Activated CD8-positive, alpha-beta memory T cell treated with anti-CD3 and anti-CD28 coated beads for 4 hours (primary cell): ENCODE results near the gene RAB11FIP4.

ENCODE experiments used
- DNase-seq, 2 donors: peaks; one replicate each; pipeline ENCODE4 v3.0.0-alpha.2; 2020; ENCODE audit warnings: low read depth in 2 of 2

RAB11FIP4 gene

DNA sequence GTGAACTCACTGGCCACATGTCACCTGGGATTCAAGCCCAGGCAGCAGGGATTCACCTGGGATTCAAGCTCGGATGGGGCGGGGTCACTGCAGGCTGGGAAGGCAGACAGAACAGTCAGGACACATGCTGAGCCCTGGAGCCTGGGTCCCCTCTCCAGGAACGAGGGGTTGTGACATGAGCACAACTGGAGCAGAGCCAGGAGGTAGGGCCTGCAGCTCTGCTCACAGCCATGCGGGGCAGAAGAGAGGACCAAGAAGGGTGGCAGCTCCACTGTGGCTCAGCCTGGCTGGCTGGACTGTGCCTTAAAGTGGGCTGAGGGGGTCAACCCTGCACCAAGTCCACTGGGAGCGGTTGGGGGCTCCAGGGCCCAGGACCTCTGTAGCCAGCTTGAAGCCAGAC is 150.1 kb downstream of the RAB11FIP4 start:
- DNase-seq: no peak

DNA sequence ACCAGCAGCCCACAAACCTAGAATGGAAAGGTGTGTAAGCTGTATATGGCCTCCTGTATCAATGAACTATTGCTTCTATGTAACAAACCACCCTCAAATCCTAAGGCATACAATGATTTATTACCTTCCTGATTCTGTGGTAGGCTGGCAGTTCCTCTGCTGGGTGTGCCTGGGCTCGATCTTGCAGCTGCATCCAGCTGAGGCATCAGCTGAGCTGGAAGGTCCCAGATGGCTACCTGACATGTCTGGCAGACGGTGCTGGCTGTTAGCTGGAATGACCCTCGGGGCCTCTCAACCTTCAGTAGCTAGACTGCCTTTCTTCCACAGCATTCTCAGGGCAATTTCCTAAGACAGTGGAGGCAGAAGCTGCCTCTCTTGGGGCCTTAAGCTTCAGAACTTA is 152.7 kb downstream of the RAB11FIP4 start:
- DNase-seq: no peak

DNA sequence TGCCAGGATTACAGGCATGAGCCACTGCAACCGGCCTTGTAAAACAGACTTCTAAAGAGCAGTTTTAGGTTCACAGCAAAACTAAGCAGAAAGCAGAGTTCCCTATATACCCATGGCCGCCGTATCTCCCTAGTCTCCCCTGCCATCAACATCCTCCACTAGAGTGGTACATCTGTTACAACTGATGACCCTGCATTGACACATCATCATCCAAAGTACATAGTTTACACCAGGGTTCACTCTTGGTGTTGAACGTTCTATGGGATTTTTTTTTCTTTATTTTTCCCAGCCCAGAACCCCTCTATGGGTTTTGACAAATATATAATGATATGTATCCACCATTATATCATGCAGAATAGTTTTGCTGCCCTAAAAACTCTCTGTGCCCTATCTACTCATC is 155.2 kb downstream of the RAB11FIP4 start:
- DNase-seq: no peak

DNA sequence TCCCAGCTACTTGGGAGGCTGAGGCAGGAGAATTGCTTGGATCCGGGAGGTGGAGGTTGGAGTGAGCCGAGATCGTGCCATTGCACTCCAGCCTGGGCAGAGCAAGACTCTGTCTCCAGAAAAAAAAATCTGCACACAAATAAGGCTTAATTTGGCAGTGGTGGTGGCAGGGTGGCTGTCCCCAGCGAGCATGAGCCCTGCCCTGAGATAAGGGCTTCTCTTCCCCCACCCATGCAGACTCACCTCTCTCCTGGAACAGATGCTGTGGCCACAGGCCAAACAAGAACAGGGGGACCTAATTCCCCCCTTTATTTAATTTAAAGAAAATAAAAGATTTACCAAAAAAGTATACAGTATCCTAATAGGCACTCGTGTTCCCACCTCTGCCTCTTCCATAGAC is 157.2 kb downstream of the RAB11FIP4 start:
- no peak for DNase-seq

DNA sequence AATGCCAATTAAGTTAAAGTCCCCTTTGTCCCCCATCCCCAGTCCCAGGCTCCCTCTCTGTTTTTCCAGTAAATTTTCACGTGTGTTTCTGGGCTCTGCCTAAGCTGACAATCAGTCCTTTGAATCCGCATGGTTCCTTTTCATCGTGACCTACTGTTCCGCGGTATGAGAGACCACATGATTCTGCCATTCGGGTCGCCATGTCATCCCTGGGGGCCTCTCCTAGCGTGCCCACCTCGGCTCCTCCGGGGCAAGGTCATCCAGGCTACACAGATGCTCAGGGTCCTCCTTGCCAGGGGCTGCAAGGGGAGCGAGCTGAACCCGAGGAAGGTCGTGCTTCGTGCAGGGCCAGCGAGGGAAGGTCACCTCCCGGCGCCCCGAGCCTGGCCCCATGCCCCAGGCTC is 157.6 kb downstream of the RAB11FIP4 start:
- DNase-seq: no peak

DNA sequence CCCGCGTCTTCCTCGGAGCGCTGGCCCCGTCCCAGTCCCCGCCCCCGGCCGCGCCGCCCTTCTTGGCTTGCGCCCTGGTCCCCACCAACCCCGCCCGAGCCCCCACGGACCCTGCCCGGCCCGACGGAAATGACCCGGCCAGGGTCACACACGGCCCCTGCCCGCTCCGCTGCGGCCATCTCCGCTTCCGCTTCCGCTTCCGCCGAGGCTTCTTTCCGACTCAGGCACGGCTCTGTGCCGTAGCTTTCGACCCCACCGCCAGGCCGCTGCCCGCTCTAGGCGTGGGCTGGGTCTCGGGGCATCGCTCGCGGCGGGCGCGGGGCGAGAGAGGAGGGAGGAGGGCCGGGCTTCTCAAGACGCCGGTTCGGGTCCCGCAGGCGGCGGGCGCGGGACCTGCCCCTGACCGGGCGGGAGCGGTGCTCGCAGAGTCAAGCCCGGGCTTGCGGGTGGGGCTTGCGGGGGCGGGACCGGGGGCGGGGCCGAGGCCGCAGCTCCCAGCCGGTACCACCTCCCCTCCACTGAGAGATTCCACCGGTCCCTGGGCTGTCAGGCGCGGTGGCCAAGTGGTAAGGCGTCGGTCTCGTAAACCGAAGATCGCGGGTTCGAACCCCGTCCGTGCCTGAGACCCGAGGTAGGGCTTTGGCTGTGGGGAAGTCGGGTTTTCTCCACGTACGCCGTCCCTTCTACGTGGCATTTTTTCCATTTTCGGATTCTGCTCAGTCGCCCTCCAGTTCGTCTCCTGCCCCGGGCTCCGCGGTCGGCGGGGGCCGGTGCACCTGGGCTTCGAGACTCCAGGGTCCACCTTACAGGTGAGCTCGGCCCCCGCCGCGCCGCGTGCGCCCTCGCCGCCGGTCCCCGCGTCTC is 158.3 kb downstream of the RAB11FIP4 start:
- DNase-seq: peak; percentile 83 to 90

DNA sequence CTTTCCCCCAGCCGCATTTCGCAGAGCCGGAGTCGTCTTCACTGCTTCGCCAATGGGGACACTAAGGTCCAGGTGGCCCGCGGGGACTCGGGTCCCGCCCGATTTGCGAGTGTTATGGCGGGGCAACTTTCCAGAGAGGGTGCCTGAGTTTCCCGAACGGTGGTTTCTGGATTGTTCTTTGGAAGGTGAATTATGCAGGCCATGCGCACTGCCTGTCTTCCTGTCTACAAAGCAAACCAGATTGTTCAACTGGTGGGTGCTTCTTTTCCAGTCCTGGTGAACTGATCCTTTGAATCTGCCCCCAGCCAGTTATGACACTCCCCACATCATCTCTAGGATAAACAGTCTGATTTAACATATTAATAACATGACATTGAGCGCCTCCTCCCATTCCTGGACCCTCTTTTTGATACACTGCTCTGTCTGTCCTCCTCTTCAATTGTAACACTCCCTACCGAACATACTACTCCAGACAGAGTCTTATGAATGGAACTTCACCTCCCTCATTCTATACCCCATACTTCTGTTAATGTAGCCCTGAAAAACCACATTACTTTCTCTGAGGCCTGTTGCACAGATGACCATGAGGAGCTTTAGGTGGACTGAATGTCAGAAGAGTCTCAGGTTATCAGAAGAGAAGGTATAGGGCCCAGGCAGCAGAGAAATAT is 159.0 kb downstream of the RAB11FIP4 start:
- no peak for DNase-seq

DNA sequence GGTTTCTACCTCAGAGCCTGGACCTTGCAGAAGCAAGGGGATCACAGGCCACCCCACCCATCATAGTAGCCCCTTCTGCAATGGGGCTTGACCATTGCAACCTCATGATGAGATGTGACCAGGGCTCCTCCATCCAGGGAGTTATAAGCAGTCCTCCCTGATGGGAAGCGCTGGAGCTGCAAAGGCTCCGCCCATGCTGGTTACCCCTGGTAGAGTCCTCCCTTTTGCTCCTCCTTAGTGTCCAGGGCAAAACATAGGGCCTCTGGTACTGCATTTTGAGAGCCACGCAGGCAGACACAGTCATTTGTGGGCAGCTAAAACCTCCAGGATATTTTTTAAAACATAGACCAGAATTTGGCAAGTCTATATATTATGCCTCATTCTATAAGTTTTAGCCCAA is 161.1 kb downstream of the RAB11FIP4 start:
- no peak for DNase-seq

DNA sequence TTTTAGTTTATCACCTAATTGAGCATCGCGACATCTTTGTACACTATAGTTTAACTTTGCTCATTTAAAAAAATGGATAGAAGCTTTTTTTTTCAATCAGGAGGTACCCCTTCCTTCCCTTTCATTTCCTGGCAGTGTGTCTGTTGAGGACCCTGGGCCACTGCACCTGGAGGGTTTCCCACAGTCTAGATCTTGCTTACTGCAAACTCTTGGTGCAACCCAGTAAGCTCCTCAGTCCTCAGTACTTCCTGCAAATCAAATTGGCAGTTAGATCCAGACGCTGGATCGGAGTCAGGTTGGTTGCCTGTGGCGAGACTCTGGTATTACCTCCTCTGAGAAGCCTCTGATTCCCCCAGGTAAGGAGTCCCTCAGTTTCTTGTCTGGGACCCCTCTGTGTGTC is 162.0 kb downstream of the RAB11FIP4 start:
- no peak for DNase-seq

DNA sequence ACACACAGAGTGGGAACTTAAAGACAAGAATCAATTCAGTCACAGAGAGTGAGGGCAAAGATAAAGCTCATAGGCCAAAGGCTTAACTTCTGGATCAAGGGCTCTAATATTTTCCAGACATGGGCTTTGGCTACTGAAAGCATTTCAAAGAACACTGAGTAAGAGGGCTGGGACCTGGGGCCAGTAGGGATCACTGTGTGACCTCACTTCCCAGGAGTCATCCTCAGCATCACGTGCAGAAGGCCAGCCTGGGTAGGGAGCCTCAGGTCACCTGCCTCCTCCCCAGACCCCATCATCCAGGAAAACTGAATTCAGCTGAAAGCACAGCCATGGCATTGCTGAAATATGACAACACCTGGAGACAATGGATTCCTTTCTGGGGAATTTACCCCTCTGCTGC is 163.5 kb downstream of the RAB11FIP4 start:
- no peak for DNase-seq

DNA sequence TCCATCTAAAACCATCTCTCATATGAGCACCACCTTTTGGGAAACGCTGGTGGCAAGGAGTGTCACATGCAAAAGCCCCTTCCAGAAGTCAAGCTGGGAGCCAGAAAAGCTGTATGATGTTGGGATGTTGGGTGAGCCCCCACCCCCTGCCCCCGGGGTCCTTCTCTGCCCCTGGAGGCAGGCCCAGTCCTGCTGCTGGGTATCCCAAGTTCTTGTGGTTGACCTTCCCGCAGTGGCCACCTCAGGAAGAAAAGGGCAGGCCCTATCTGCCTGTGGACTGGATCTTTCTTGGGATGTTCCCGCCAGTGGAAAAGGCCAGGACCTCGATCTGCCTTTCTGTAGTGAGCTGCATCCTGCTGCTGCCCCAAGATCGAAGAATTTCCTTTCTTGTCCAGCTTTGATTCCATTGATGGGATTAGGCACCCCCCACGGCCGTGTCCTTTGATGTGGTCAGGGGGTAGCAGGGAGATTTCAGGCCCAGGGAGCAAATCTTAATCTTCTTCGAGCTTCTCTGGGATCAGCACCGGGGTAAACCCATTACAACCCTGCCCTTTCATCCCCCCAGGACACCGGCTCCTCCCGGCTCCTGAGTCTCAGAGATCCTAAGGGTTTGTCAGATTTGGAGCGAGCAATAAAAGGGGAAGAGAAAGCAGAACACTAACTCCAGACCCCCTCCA is 165.6 kb downstream of the RAB11FIP4 start:
- DNase-seq: no peak

DNA sequence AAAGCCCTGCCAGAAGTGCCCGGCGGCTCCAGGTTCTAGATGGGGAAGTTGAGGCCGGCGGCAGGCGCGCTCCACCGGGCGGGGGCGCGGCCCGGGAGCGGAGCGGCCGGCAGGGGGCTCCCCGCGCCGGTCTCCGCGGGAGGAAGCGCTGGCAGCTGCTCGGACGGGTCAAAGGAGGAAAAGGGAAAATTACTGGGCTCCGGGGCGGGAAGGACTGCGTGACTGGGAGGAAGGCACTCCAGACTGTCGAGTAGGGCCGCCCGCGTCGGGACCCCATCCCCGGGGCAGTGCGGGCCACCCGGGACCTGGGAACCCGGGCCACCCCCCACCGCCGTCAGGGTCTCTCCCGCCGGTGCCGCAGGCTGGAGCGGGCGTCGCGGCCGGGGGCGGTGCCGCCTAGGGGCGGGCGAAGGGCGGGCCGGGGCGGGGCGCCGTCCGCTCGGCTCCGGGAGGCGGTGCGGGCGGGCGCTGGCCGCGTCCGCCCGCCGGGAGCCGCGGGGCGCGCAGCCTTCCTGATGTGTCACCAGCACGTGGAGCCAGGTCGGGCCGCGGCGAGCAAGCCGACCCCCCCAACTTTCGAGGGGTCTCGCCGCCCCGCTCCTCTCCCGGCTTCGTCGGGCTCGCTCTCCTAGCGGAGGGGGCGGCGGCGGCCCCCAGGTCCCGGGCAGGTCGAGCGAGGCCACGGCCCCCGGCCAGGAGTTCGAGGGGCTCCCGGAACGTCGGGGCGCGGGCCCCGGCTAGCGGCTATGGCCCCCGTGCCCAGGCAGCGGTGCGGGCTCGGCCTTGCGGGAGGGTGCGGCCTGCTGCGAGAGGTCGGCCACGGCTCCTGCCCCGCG is 167.5 kb downstream of the RAB11FIP4 start:
- peak; percentile 35 to 40 for DNase-seq

DNA sequence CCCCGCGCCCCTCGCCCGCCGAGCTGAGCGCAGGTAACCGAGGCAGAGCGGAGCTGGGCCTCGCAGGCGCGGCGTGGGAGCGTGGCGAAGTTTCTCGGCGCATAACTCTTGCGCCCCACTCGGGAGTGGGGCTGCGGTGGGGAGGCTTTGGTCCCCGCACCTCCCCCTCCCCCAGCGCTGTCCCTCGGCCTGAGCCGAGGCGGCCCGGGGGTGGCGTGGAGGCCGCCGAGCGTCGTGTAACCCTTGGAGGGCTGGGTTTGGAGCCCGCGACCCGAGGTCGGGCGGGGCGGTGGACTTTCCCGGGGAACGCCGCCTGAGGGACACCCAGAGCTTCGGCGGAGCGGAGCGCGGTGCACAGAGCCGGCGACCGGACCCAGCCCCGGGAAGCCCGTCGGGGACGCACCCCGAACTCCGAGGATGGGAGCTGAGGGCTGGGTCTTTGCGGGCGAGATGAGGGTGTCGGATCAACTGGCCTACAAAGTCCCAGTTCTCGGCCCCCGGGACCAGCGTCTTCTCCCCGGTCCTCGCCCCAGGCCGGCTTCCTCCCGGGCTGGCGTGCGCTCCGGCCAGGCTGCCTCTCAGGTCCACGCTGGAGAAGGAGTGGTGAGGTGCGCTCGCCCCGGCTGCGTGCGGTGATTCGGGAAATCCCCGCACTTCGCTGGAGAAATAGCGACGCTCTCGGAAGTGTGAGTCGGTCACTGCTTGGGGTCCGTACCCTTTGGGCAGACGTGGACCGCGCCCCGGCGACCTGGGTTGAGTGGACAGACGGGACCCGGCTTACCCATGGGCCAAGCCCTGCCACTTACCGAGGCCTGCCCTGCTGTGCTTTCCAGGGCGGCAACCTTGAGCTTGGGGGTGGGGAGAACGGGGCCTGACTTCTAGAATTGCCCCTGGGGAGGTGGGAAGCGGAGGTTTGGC is 168.4 kb downstream of the RAB11FIP4 start:
- DNase-seq: no peak

DNA sequence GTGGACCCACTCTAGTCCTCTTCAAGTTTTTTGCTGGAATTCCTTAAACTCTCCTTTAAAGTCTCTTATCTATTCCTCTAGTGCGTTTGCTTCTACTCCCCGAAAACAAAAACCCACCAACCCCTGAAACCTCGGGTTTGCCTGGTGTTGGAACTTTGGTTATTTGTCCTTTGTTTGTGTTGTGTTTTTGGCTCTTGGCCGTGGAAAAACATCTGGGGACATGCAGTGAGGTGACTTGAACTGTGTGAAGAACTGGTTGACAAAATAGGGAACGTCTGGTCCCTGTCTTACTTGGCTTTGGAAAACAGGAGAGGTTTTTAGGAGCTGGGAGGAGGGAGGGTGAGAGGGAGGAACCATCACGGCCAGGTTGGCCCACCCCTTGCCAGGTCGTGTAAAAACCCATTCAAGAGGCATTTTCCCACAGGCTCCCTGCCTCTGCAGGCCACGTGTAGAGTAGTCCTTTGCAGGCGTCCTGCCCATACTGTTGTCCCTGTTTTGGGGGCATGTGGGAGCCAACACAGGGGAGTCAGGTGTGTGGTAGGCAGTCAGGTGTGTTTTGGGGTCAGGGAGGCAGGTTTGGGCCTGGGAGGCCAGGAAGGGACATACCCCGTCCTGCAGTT is 169.3 kb downstream of the RAB11FIP4 start:
- no peak for DNase-seq

DNA sequence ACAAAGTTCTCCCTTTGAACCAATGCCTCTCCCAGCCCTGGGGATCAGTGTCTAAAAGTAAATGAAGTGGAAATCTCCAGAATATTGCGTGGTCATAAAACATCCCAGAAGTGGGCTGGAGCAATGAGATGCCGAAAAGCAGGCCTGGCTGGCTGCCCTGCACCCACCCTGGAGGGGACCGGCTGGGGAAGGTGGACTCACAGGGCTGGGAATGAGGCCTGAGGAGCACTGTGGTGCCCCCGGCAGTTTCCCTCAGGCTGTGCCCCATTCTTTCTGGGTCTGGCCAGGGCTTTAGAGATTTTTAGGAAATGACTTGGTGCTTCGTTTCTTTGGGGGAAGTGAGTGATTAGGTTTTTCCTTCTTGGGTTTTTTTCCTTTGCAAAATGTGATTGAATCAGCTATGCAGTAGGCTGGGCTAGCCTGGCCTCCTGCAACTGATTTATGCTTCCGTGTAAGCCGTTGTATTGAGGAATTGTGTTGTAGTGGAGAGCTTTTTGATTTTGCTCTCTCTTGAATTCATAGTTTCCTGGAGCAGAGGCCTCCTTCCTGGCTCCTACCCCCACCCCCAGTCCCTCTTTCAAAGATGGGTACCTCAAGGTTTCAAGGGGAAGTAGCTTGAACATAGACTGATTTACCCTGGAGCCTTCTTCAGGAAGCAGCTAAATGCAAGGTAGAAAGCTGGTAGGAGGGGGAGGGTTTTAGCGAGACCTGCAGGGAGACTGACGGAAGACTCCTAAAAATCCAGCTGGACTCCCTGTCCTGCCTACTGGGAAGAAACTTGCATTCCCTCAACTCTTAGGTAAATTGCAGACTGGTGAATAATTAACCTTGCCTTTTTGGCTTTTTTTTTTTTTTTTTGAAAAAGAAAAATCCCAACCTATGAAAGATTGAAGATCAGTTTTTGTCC is 170.2 kb downstream of the RAB11FIP4 start:
- no peak for DNase-seq

DNA sequence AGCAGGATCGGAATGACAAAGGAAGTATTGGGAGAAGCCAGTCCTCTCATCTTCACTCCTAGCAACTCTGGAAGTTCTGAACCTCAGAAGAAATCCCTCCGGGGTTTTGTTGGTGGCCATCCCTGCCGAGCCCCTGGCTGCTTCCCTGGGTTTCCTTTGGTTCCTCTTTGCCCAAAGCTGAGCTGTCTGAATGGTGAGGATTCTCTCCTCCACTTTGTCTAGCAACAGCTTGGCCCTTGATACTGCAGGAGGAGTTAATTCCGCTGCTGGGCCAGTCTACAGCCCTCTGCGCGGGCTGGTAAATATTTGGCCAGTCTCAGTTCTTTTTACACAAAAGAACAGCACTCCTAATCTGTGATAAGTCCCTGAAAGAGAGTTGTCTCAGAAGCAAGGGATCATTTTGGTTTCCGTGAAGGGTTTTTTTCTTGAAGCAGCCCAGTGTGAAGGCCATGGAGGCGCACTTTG is 170.9 kb downstream of the RAB11FIP4 start:
- no peak for DNase-seq

DNA sequence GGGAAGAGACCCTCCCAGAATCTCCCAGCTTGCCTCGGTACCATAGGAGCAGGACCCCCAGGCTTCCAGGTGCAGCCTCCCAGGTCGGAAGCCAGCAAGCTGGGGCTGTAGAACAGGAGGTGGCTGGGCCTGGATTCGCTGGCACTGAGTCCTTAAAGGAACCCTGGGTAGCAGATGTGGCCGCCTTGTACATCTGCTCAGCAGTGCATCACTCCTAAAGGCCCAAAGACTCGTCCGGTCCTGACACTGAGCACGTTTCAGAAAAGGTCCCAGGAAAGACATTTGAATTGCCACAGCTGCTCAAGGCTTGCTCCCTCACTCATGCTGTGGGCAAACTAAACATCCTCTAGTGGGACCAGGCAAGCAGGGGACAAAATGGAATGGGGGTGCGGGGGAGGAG is 172.8 kb downstream of the RAB11FIP4 start:
- DNase-seq: no peak

DNA sequence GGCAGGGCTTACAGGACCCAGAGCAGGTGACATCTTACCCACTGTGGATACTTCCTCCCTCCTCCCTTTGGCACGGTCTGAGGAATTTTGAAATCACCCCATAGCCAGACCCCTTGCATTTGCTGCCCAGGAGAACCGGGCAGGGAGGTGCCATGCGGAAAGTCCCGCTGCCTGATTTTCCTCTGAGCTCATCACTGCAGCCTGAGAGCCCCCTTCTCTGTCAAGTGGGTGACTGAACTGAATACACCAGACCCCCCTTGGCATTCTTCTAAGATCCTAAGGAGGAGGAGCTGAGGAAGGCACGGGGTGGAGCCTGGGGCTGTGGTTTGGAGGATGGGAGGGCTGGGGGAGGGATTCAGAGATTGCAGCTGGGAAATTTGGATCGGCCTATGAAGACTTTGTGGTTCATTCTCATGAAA is 173.4 kb downstream of the RAB11FIP4 start:
- no peak for DNase-seq

DNA sequence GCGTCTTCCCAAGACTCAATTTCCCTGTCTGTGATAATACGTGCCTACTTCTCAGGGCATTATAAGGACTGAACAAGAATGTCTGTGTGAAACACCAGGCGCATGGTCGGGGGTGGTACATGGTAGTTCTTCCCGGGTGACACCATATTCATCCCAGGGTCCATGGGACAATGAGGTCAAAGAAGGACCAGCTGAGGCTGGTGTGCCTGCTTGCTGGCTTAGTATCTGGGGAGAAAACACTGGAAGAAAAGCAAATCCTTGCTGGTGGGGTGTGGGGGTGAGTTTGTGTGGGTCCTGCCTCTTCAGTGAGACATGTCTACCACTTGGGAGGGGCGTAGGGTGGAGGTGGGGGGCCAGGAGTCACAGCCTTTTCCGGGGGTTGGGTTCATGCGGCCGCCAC is 174.2 kb downstream of the RAB11FIP4 start:
- DNase-seq: no peak
